HG03139 (cell line): ENCODE measurements around the gene DOK7.

ENCODE experiments used
- ATAC-seq: cut with Tn5 transposase; IDR thresholded peaks from one replicate; pipeline ENCODE4 v1.9.1; 2021; ENCODE audit not compliant: unreplicated experiment

DOK7 gene

DNA sequence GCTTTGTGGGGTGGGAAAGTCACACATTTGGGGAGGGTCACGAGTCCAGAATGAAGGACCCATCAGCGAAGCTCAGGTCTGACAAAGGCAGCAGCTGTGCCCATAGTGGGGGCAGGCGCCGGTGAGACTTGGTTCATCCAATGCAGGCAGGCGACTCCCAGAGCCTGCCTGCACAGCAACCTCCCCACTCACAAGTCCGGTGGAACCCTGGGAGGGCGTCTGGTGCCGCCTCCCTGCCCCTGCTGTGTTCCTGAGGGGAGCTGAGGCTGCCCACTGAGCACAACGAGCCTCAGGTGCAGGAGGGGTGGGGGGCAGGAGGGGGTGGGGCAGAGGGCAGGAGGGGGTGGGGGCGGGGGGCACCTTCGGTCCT is 55.4 kb downstream of the DOK7 start:
- ATAC-seq, result no peak

DNA sequence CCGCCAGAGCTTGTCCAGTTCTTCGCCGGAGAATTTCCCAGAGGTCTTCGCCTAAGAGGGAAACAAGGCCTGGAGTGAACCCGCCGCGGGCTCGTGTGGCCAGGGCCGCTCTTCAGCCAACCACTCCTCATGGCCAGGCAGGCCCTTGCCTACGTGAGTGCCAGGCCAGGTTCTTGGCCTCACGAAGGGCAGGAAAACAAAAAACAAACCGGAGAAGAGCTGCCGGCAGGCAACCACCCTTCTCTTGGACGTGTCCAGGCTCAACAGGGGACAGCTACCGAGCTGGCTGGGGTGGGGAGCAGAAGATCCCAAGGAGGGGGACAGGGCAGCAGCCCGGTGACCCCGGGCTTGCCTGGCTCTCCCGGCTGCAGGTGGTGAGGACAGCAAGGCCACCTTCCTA is 55.8 kb downstream of the DOK7 start:
- no peak for ATAC-seq

DNA sequence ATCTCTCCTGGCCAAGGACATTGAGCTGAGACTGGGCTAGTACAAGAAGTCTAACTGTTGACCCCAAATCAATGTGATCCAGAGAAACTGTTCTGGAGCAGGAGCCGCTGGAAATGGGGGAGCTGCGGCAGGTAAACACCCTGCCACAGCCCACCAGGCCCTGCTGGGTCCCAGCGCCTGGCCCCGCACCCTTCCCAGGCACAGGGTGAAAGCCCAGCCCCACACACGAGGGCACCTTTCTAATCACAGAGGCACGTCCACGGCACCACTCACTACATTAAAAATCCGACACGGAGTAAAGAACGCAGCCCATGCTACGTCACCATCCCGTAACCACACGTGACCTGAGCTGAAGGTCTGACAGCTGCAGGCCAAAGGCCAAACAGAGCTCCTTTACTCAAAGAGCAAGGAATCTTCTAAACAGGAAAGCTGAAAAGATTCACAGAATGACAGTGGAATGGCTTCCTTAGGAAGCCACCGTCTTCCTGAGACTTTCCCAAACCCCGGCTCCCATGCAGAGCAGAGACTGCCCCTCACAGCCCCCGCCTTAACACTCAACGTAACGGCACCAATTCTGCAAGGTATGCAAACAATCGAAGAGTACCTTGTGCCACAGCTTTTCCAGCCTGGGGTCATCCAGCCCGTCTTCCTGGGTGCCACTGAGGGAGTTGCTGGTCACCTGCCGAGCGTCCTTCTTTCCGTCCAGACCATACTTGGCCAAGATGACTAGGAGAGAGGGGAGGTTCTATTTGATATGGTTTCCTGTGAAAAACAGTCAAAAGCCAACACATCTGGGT is 56.6 kb downstream of the DOK7 start:
- ATAC-seq, result no peak

DNA sequence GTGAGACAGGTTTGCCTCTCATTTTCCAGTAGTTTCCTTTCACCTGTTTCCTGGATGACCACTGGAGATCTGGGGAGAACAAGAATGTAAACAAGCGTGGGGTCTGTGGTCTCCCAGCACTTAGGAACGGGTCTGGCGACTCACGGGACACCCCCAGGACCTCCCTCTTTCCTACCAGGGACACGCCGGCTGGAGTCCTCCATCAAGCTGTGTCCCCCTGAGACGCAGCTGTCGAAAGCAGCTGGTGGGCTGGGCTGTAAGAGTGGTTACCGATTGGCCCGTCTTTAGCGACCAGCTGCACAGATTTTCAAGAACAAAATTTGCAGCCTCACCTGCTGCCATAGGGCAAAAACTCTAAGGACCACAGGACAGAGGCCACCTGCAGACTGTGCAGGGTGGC is 57.2 kb downstream of the DOK7 start:
- no peak for ATAC-seq

DNA sequence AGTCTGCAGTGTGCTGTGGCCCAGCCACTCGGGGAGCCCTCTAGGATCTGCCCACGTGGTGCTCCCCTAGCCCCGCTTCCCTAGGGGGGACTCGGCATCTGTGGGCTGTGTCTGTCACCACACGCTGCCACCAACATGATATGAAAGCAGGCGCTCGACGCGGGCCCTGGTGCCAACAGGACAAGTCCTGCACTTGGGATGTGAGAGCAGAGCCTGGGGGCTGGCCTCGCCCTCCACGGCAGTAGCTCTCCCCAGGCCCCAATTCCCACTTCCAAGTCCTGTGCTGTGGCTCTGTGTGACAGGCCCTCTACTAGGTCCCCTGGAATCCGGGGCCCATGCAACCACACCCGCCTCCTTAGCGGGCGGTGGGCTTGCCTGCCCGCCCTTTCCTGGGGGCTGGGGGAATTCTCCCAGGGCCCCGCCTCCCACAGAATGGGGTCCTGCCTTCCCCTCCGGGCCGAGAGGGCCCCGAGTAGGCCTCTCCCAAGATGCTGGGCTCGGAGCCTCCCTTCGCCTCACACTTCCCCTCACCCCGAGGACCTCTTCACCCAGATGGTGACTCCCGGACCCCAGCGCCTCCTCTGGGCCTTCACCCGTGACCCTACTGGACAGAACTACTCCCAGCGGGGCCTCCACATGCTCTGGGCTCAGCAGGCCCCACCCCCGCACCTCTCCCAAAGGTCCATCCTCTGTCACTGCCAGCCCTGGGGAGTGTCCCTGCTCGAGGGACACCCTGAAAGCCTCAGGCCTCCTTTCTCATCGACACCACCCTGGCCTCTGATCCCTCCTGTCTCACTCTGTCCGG is 57.9 kb downstream of the DOK7 start:
- no peak for ATAC-seq

DNA sequence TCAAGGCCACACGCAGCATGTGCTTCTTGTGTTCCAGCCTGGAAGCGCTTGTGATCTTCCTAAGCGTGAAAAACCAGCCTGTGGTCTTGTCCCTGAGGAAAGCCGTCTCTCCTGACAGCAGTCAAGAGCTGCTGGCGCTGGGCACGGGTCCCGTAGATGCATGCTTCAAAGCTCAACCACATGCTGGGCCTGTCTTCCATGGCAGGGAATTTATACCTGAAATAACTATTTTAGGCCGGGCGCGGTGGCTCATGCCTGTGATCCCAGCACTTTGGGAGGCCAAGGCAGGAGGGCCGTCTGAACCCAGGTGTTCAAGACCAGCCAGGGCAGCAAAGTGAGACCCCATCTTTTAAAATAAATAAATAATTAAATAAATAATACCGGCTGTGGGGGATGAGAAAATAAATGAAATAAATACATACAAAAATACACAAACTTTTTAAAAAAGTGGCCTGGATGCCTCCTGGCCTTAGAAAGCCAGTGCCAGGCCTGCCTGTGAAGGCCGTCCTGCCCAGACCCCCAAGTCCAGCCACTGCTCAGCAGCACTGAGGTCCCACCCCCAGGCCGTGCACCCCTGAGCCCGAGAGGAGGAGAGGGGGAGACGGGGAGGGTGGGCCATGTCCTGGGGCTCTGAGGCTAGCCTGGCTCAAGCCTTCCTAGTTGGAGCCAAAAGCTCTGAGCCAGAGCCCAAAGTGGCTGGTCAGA is 58.7 kb downstream of the DOK7 start:
- ATAC-seq, result no peak

DNA sequence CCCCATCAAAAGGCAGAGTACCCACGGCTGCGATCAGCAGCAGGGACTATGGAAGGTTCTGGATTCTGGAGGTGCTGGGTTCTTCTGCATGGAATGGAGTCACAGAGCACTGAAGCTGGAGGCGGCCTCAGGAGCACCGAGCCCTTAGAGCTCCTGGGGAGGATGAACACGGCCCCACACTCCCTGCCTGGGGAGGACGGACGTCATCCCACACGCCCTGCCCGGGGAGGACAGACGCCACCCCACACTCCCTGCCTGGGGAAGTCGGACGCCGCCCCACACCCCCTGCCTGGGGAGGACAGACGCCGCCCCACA is 59.2 kb downstream of the DOK7 start:
- ATAC-seq, result no peak

DNA sequence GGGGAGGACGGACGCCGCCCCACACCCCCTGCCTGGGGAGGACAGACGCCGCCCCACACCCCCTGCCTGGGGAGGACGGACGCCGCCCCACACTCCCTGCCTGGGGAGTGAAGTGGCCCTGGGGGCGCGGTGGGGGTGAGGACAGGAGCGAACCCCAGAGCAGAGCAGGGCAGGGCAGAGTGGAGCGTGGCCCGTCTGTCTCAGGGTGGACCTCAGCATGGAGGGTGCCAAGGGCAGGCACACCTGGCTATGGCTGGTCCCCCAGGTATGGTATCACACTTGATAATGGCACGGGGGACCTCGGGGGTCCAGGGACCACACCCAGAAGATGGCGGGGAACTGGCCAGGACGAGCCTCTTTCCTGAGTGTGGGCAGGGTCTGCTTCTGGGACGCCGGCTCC is 59.5 kb downstream of the DOK7 start:
- ATAC-seq, result no peak

DNA sequence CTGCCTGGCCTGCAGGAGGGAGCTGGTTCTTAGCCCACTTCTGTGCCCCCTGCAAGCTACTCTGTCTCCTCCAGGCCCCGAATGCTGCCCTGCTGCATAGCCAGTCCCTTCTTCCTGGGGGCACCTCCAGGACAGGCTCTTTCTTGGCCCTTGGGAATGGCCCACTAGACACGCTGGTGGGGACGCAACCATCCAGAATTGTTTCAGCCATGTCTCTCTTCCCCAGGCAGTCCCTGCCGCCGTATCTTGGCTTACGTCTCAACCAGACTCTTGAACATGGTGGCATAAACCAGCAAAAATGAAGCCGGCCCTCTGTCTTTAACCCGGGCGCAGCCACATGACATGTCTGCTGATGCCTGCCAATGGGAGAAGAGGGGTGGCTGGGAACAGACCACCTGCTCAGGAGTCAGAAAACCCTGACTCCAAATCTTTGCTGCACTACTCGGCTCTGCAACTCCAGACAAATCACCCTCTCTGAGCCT is 60.1 kb downstream of the DOK7 start:
- ATAC-seq, result no peak

DNA sequence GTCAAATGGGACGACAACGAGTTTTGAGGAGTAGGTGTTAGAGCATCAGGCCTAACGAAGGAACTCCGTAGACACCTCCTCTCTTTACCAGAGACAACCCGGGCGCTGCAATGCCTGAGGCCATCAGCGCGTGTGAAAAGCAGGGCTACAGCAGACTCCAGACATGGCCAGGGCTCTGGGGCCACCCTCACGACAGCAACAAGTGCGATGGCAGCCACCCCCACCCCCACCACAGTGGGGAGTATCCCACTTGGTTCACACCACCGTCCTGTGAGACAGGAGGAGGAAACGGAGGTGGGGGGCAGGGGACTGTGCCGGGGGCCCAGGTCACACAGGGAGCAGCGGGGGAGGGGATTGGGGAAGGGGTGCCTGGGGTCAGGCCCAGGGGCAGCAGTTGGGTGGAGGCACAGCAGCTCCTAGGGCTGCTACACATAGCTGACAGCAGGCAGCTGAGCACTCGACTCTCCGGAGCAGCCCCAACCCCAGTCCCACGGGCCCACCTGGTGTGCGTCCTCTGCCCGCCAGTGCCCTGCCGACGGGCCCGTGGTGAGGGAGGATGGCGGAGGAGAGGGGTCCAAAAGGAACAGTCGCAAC is 60.6 kb downstream of the DOK7 start:
- ATAC-seq, result no peak

DNA sequence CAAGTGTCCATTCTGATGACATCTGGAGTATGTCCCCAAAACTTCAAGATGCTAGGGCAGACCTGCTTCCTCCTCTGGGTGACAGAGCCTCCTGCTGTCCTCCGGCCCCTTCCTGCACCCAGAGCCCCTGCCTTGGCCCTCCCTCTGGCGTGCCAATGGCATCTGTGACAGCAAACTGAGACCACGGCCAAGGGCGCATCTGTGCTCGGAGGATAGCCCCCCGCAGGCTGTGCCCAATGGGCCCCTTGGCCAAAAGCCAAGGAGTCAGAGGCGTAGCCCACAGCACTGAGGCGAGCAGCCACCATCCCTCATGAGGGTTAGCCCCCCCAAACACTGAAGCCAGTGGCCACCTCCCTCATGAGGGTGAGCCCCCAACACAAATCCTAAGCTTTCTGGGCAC is 61.2 kb downstream of the DOK7 start:
- ATAC-seq, result no peak

DNA sequence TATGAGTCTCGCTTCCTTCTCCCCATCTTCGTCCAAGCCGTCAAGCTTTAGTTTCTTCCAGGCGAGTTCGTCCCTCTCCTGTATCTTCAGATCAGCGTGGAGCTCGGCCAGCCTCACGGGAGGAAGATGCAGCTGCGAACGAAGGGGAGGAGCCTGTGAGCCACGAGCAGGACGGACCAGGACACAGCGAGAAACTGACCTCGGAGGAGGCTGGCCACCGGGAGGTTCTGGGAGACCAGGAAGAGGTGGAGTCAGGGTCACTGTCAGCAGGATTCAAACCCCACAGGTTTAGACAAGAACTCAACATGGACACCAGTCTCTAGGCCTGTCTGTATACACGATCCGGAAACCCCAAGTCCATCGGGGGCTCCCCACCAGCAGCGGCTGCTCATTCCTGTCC is 61.8 kb downstream of the DOK7 start:
- no peak for ATAC-seq

DNA sequence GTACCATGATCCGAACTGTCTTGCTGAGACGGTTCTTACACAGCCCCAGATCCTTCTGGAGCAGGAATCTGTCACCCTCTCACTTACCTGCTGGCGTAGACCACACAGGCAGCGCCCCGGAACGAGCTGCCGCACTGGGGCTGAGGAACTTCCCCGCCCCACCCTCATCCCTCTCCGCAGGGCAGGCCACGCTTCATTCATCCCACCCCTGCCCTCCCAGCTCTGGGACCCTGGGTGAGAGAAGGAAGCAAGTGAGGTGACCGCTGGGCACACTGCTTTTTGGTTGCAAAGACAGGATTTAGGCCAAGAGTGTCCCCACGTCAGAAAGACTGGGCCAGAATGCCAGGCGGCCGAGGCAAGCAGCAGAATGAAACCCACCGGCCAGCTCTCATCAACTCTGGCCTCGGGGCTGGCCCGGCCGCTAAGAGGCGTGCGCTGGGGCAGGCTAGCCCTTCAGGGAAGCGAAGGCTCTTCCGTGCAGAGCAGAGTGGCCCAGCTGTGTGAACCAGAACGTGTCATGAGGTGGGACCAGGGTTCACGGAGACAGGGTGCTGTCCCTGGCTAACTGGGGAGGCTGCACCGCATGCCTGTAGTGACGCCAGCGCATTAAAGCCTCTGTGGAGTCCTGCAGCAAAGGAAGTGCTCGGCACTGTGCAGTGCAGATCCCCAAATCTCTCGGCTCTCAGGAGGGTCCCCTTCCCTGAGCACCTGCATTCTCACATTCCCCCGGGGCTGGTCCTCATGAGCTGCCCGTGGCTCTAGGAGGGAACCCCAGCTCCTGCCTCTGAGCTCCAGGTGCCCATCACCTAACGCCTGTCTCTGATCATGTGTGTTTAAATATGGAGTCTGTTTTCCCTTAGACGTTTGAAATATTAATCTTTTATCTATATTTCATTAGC is 62.7 kb downstream of the DOK7 start:
- no peak for ATAC-seq

DNA sequence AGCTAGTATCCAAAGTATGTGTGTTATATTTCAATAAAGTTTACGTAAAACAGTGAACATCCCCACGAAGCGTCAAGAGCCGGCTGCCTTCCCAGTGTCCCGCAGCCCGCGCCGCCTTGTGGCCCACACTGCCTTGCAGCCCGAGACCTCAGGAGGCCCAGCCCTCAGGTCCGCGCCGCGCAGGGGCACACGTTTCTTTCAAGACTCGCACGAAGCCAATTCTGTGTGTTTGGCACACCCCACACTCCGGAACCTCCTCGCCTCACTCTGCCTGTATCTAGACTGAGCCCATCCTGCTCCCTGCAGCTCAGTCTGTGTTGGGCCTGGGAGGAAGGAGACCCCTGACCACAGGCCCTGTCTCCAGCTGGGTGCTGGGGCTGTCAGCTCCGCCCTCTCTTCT is 63.4 kb downstream of the DOK7 start:
- ATAC-seq, result no peak

DNA sequence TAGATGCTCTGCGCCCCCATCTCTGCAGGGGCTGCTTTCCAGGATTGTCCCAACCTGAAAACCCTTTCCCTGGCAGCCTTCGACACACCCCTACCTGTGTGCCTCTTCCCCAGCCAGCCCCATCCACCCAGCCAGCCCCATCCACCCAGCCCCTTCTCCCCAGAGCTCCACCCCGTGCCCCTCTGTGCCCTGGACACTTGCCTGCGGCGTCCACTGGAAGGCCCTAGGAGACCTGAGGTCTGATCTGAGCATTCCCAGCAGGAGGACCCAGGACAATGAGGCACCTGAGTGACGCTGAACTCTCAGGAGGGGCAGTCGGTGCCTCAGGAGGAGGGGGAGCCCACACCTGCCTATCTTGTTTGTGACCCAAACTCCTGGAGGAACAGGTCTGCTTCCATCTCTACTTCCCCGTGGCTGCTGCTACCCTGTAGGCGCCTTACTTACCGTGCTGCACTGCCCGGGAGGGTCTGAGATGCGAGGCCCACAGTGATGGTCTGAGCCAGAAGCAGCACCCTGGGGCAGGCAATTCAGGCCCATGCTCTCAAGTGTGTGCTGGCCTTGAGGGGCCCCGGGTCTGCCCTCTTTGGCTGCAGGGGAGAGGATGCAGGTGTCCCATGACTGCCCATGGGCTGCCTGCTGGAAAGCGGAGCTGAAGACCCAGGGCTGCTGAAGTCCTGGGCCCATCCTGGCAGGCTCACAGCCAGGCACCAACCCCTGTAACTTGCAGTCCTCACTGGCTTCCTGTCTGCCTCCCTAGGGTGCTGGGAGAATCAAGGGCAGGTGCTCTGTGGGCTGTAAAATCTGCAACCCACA is 64.2 kb downstream of the DOK7 start:
- no peak for ATAC-seq

DNA sequence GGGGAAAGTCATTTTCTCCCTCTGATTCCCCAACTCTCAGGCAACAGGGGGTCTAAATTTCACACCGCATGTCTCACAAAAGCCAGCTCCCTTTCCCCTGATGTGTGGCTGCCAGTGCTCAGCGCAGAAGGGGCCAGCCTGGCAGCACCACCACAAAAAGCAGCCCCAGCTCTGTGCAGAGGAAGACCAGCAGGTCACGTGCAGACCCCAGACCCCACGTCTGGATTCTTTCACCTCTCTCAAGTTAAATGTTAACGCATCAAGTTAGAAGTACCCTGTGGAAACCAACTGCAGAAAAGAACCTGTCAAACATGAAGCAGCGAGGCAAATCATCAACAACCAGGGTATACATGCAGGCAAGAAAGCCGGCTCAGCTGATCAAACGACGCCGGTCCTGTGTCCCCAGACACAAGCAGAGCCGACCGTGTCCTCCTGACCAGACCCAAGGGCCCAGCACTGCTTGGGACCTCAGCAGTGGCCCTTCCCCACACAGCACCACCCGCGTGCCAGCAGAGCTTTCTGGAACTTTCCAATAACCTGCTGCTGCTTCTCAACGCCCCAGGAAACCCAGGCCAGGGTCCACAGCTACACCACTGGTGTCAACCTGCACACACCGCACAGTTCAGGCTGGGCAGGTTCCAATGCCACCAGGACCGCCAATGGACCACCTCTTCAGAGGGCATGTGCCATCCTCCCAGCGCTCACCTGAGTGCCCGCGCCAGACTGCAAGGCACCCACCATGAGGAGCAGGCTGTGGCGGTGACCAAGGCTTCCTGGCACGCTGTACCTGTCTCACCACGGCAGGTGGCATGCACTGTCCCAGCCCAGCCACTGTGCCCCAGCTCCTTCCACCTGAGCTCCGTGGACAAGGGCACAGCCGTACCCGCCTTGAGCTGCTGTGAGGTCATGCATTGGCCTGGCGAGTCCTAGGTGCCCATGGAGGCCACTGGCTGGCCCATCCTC is 65.1 kb downstream of the DOK7 start:
- ATAC-seq, result no peak

DNA sequence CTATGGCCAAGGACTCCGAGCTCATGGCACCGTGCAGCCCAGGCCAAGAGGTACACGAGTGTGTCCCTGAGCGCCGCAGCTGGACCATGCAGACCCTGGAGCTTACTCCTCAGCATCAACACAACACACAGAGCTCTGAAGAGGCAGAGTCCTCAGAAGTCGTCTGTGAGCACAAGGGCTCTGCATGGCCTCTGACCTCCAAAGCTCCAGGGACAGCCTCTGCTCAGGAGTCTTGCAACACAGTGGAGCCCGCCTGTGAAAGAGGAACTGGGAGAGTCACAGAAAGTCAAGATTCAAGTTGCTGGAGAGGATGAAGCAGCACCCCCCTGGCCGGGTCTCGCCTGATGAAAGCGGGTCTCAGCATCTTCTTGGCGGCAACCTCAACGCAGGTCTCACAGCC is 66.3 kb downstream of the DOK7 start:
- no peak for ATAC-seq

DNA sequence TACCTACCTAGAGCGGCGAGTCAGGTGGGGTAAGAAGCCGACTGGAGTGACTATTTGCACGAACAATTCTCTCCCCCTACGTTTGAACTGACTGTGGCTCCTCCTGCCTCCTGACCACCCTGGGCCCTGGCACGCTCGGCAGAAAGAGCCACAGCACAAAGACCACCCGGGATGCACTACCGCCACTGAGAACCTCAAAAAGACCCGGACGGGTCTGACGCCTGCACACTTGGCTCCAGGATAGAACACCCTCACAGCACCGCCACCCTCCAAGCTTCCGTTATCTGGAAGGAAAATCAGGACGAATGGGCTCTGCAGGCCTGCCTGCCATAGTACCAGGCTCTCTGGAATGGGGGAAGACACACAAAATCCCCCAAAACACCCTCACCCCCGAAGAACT is 66.9 kb downstream of the DOK7 start:
- ATAC-seq, result no peak
